GM23338 (cell line): ENCODE measurements around the gene UBAC2. TPM values are rescaled to one million over a fixed set of nuclear protein-coding genes. Genes with fewer than 3 reads are reported as not detected.

Experiments
- ATAC-seq: fragments of 200-7000 bp; cut with Tn5 transposase; 3 replicates; pipeline ENCODE4 v1.9.1; 2020
- DNase-seq: peaks from one replicate; pipeline ENCODE4 v3.0.0-alpha.2; 2015; ENCODE audit warnings: low spot score
- H2AFZ ChIP-seq: fragments of 200-600 bp; sonication (generic); 2 replicates; pipeline ENCODE4 v1.8.0; 2016; ENCODE audit warnings: antibody characterized with exemption, mild to moderate bottlenecking, moderate library complexity
- H3F3A ChIP-seq: fragments of 200-600 bp; sonication (generic); replicated peaks from 2 replicates; pipeline ENCODE4 v1.8.0; 2017; ENCODE audit warnings: antibody characterized with exemption, mixed run types, low read depth
- H3K27ac ChIP-seq: fragments of 200-600 bp; sonication (generic); 2 replicates; pipeline ENCODE4 v1.6.1; 2016; ENCODE audit warnings: low read depth
- H3K27me3 ChIP-seq: fragments of 200-600 bp; sonication (generic); 2 replicates; pipeline ENCODE4 v1.8.0; 2016; ENCODE audit warnings: mild to moderate bottlenecking, mixed run types, moderate library complexity; ENCODE audit not compliant: insufficient read depth
- H3K36me3 ChIP-seq: fragments of 200-600 bp; sonication (generic); 2 replicates; pipeline ENCODE4 v1.8.0; 2016; ENCODE audit warnings: mild to moderate bottlenecking; ENCODE audit not compliant: insufficient read depth
- H3K4me1 ChIP-seq: fragments of 200-600 bp; sonication (generic); 2 replicates; pipeline ENCODE4 v1.8.0; 2016; ENCODE audit warnings: mild to moderate bottlenecking, moderate library complexity; ENCODE audit not compliant: insufficient read depth
- H3K4me2 ChIP-seq: fragments of 200-600 bp; sonication (generic); 2 replicates; pipeline ENCODE4 v1.7.1; 2017; ENCODE audit warnings: mixed run types
- H3K4me3 ChIP-seq: fragments of 200-600 bp; sonication (generic); 2 replicates; pipeline ENCODE4 v1.6.1; 2016; ENCODE audit warnings: mixed run types
- H3K79me2 ChIP-seq: fragments of 200-600 bp; sonication (generic); replicated peaks from 2 replicates; pipeline ENCODE4 v1.8.0; 2017; ENCODE audit warnings: mild to moderate bottlenecking; ENCODE audit not compliant: insufficient read depth
- H3K9me2 ChIP-seq: fragments of 200-600 bp; sonication (generic); 2 replicates; pipeline ENCODE4 v1.8.0; 2017; ENCODE audit not compliant: insufficient read depth
- H4K20me1 ChIP-seq: fragments of 200-600 bp; sonication (generic); replicated peaks from 2 replicates; pipeline ENCODE4 v1.8.0; 2017; ENCODE audit warnings: mild to moderate bottlenecking; ENCODE audit not compliant: insufficient read depth
- H3K27ac Mint-ChIP-seq: 2 replicates; pipeline ENCODE4 v1.8.0; 2020; ENCODE audit warnings: inconsistent platforms, mild to moderate bottlenecking, moderate library complexity, mixed read lengths
- H3K27me3 Mint-ChIP-seq: 3 replicates; pipeline ENCODE4 v1.8.0; 2022; ENCODE audit warnings: low read depth, mild to moderate bottlenecking, moderate library complexity, mixed read lengths, inconsistent platforms; ENCODE audit not compliant: insufficient read depth, poor library complexity
- H3K36me3 Mint-ChIP-seq: 3 replicates; pipeline ENCODE4 v1.8.0; 2021; ENCODE audit warnings: low read depth, mild to moderate bottlenecking, inconsistent platforms, moderate library complexity, mixed read lengths
- H3K4me1 Mint-ChIP-seq: 3 replicates; pipeline ENCODE4 v1.8.0; 2020; ENCODE audit warnings: mild to moderate bottlenecking, inconsistent platforms, mixed read lengths
- H3K4me3 Mint-ChIP-seq: 3 replicates; pipeline ENCODE4 v1.8.0; 2021; ENCODE audit warnings: moderate library complexity, mild to moderate bottlenecking, inconsistent platforms, mixed read lengths
- H3K9me3 Mint-ChIP-seq: 3 replicates; pipeline ENCODE4 v1.8.0; 2020; ENCODE audit warnings: moderate library complexity, mild to moderate bottlenecking, inconsistent platforms, mixed read lengths
- ETS1 ChIP-seq: IDR thresholded peaks from 2 replicates; pipeline ENCODE4 v1.6.1; 2016; ENCODE audit warnings: antibody characterized with exemption
- EZH2 ChIP-seq: fragments of 200-600 bp; sonication (generic); IDR thresholded peaks from one replicate; pipeline ENCODE4 v1.8.0; 2017; ENCODE audit warnings: antibody characterized with exemption, mild to moderate bottlenecking, low read depth; ENCODE audit not compliant: unreplicated experiment
- REST ChIP-seq: IDR thresholded peaks from one replicate; pipeline ENCODE4 v1.6.1; 2018; ENCODE audit warnings: antibody characterized with exemption; ENCODE audit not compliant: unreplicated experiment
- ZNF114 ChIP-seq: fragments of 250-450 bp; sonication (Bioruptor Pico); IDR thresholded peaks from 2 replicates; pipeline ENCODE4 v1.5.0; 2020; ENCODE audit warnings: mild to moderate bottlenecking, moderate library complexity
- ZNF462 ChIP-seq: fragments of 250-450 bp; sonication (Bioruptor Pico); IDR thresholded peaks from 2 replicates; pipeline ENCODE4 v1.5.0; 2020; ENCODE audit warnings: mild to moderate bottlenecking, moderate library complexity
- polyA plus RNA-seq: library from polyadenylated mRNA; unstranded; fragments of >200 nt; fragmentation: Nextera tagmentation; extraction: Ambion mirVana; gene quantifications from 2 replicates; pipeline ENCODE4 v1.2.1, GENCODE V29; 2016
- total RNA-seq: library from RNA; depleted of rRNA; stranded (reverse); fragments of >200 nt; shearing (Covaris generic); gene quantifications from 2 replicates; pipeline ENCODE4 v1.2.3, GENCODE V29; 2014

UBAC2 gene
- total and polyA plus RNA-seq, 2 experiments from 2014 or later = 37.9 to 76.9 TPM

- no peak for TF ChIP-seq ZNF462 (CRISPR knock-in tag)
Observed at GRCh38 chr13:99311748-99312492, 111.3 kb downstream of the UBAC2 start (continued).

GRCh38 chr13:99312493-99312883, 111.8 kb downstream of the UBAC2 start:
- H4K20me1 ChIP-seq = peaks cover 5% of the 10 kb centered on the region
- ATAC-seq (no peak), DNase-seq (no peak)
- H3K27me3 ChIP-seq = no peaks in the 10 kb centered on the region
- no peak overlapping the region for H3K27ac ChIP-seq
- H3K4me1 Mint-ChIP-seq = peaks cover 36% of the 10 kb centered on the region
- H3F3A ChIP-seq = no peaks in the 10 kb centered on the region
- H3K36me3 ChIP-seq = no peaks in the 10 kb centered on the region
- H3K4me2 ChIP-seq = no peak overlapping the region
- H3K79me2 ChIP-seq = no peaks in the 10 kb centered on the region; the same call in 1 of the 2 replicates
- H3K4me3 ChIP-seq = no peak overlapping the region
- no peak overlapping the region for H3K4me3 Mint-ChIP-seq
- H3K27me3 Mint-ChIP-seq = peaks cover 2% of the 10 kb centered on the region
- no peaks in the 10 kb centered on the region for H3K9me3 Mint-ChIP-seq
- peaks cover 12% of the 10 kb centered on the region; the same call in 2 of the 3 replicates for H3K36me3 Mint-ChIP-seq
- no peak overlapping the region for H2AFZ ChIP-seq
- H3K4me1 ChIP-seq = peaks cover 9% of the 10 kb centered on the region
- H3K27ac Mint-ChIP-seq = peak overlapping the region; percentile 42; the same call in 1 of the 2 replicates
- H3K9me2 ChIP-seq = no peaks in the 10 kb centered on the region
- TF ChIP-seq REST (no peak), ZNF114 (CRISPR knock-in tag) (no peak), ETS1 (no peak), EZH2 (no peak)
